Amniotic epithelial cell (primary cell): ENCODE data around the gene MAN1C1.
"Not testable (repeated sequence)": the region's sequence is repeated elsewhere in the genome, so short reads cannot be mapped to it uniquely, and the experiment has no call there.

ENCODE experiments used
- DNase-seq: peaks from one replicate; pipeline ENCODE4 v3.0.0-alpha.2; 2010; ENCODE audit warnings: low read depth

The MAN1C1 gene

GRCh38 chr1:25657883-25658760, 41.5 kb downstream of the MAN1C1 start:
- no peak for DNase-seq

GRCh38 chr1:25658791-25659431, 42.3 kb downstream of the MAN1C1 start:
- no peak for DNase-seq

- no peak for DNase-seq
These were observed 44.6 kb downstream of the MAN1C1 start for GRCh38 chr1:25661043-25661815.

GRCh38 chr1:25662061-25662460, 45.5 kb downstream of the MAN1C1 start:
- no peak for DNase-seq

GRCh38 chr1:25662959-25663358, 46.4 kb downstream of the MAN1C1 start:
- not testable (repeated sequence) for DNase-seq

GRCh38 chr1:25664357-25665199, 48.0 kb downstream of the MAN1C1 start:
- DNase-seq = no peak

- DNase-seq = no peak
These were observed 49.9 kb downstream of the MAN1C1 start for GRCh38 chr1:25666460-25666859.

GRCh38 chr1:25668931-25669573, 52.5 kb downstream of the MAN1C1 start:
- no peak for DNase-seq

- DNase-seq = no peak
These were observed 53.4 kb downstream of the MAN1C1 start for GRCh38 chr1:25669781-25670567.

- DNase-seq = no peak
These were observed 55.3 kb downstream of the MAN1C1 start for GRCh38 chr1:25671929-25672328.

GRCh38 chr1:25672763-25673409, 56.3 kb downstream of the MAN1C1 start:
- no peak for DNase-seq

- no peak for DNase-seq
These were observed 56.9 kb downstream of the MAN1C1 start for GRCh38 chr1:25673456-25673855.

GRCh38 chr1:25673962-25674806, 57.6 kb downstream of the MAN1C1 start:
- no peak for DNase-seq

GRCh38 chr1:25674807-25675084, 58.2 kb downstream of the MAN1C1 start:
- no peak for DNase-seq

GRCh38 chr1:25675729-25676476, 59.3 kb downstream of the MAN1C1 start:
- DNase-seq = no peak

GRCh38 chr1:25676488-25676887, 59.9 kb downstream of the MAN1C1 start:
- no peak for DNase-seq

GRCh38 chr1:25677193-25677773, 60.7 kb downstream of the MAN1C1 start:
- no peak for DNase-seq

- no peak for DNase-seq
These were observed 62.6 kb downstream of the MAN1C1 start for GRCh38 chr1:25679171-25679570.
